GM18867 (cell line): ENCODE measurements around the gene HTR4.
"Not testable (repeated sequence)": the region's sequence is repeated elsewhere in the genome, so short reads cannot be mapped to it uniquely, and the experiment has no call there.

Experiments
- ATAC-seq: cut with Tn5 transposase; IDR thresholded peaks from one replicate; pipeline ENCODE4 v1.9.1; 2021; ENCODE audit warnings: mild to moderate bottlenecking, moderate library complexity; ENCODE audit not compliant: unreplicated experiment

HTR4 gene

GRCh38 chr5:148653836-148654781 lies at the start of gene HTR4:
Gene HTR4, minus strand, starts transcription at chr5:148654527. Its CDS starts 17,513 bp downstream, at chr5:148637014.
- no peak for ATAC-seq

- no peak for ATAC-seq
Observed at GRCh38 chr5:148702019-148702596, 47.8 kb upstream of the HTR4 start.

- no peak for ATAC-seq
Observed at GRCh38 chr5:148699028-148699427, 44.7 kb upstream of the HTR4 start.

DNA sequence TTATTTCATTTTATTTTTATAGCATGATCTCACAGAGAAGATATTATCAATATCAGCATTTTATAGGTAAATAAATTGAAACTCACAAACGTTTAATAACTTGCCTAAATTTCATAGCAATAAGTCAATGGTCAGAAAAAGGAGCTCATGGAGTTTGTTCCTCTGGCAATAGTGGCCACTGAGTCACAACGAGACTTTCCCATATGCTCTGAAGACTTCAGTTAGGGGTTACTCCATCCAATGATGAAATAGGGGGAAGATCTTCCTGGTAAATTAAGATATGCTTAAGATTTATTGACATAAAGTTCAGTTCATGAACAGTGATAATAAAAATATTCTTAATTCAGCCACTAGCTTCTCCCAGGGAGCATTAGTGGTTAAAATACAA lies 43.5 kb upstream of the HTR4 start:
- ATAC-seq = no peak

DNA sequence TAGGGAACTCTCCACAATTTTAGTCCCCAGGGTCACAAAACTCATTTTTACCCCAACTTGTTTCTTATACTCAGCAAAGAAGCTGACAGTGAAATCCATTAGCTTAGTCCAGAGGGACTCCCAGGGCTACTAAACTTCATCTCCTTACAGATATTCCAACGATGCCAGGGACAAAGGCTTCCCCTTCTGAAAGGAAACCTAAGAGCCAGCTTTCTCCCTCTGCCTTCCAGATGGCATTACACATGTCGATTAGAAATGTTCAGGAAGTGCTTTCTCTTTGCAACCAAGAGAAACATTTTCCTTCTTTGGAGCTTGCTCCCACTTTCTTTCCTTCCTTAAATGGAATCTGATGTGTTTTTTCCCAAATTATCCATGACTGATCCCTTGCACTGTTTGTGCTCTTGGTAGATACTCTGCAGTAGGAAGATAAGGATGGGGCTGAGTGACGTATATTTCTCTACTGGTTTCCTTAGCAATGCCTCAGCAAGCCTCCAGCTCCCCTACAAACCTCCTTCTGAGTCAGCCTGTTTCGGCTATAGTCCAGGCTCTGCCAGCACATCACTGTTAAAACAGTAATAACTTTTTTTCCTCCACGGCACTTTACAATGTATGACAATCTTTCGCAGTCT lies 43.0 kb upstream of the HTR4 start:
- ATAC-seq = no peak

DNA sequence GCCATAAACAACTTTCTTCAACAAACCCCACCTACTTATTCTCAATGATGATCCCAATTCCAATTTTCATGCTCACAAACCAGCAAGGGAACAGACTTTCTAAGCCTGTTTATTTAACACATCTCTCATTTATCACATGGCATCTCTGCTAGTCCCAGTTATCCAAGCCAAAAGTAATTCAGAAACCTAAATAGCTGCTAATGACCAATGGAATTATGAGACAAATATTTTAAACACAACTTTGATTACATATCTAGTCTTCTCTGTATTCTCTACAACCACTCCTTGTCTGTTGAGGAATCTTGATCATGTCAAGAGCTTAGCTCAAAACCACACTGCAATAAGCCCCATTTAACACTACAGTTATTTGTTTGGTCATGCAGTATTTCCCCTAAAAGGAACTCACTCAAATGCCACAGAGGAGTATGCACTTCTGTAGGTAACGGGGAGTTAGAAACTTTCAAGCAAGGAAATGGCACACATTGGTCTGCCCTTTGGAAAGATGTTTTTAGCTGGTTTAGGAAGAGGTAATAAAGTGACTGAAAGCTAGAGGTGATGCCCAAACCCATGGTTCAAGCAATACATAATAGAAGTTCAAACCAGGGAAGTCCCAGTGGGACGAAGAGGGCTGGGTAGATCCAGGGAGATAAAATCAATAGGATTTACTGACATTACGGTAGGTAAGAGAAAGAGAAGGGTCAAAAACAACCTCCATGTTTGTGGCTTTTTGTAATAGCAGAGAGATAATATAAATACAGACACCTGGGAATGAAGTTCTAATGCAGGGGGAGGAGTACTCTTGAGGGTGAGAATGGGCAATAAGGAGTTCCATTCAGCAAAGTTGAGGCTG lies 42.1 kb upstream of the HTR4 start:
- ATAC-seq = no peak

- ATAC-seq = no peak
Observed at GRCh38 chr5:148690945-148691344, 36.6 kb upstream of the HTR4 start.

- no peak for ATAC-seq
Observed at GRCh38 chr5:148688787-148689186, 34.5 kb upstream of the HTR4 start.

DNA sequence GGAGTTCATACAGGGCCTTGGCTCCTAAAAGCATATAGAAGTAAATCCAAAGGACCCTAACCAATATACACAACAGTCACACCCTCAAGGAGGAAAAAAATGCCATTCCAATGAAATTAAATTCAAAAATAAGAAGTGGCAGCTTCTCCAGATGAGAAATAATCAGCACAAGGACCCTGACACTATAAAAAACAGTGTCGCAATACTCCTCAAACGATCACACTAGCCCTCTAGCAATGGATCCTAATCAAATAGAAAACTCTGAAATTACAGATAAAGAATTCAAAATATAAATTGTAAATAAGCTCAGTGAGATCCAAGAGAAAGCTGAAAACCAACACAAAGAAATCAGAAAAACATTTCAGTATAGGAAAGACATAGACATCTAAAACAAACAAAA lies 33.5 kb upstream of the HTR4 start:
- no peak for ATAC-seq

GRCh38 chr5:148687427-148687826 lies 33.1 kb upstream of the HTR4 start:
- peak; percentile 99 for ATAC-seq

DNA sequence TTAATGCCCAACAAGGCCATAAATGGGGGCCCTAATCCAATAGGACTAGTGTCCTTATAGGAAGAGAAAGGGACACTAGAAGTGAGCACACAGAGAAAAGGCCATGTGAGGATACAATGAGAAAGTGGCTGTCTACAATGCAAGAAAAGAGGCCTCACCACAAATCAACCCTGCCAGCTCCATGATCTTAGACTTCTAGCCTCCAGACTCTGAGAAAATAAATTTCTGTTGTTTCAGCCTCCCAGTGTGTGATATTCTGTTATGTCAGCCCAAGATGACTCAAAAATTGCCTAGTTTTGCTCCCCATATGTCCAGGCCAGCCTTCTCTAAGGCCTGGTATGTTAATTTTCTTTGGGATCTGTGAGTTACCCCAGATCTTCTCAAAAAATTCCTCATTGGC lies 32.3 kb upstream of the HTR4 start:
- ATAC-seq = no peak

DNA sequence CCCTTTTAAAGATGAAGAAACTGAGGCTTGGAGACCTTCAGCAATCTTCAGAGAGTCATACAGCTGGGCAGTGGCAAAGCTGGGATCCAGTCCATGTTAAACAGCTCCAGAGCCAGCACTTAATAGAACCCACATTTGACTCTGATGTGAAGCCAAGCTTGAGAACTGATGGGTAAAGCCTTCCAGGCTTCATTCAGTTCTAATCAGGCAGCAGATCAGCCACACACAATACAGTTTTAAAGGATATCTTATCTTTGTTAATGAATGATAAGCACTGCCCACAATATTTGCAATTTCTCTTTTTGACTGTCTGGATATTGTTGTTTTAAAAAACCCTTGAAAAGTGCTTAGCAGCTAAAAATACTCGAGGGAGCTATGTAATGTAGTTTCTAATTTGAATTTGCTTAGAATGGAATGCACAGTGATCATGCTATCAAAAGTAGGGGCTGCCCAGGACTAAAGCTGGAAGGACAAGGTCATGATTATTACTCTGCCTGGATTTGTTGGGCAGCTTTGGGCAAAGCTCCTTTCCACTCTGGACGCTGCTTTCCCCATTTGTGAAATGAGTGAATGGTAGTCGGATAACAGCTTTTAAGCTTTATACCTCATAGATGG lies 31.3 kb upstream of the HTR4 start:
- no peak for ATAC-seq

GRCh38 chr5:148684528-148684927 lies 30.2 kb upstream of the HTR4 start:
- no peak for ATAC-seq

- ATAC-seq = no peak
Observed at GRCh38 chr5:148683651-148684050, 29.3 kb upstream of the HTR4 start.

GRCh38 chr5:148682058-148683026 lies 28.0 kb upstream of the HTR4 start:
- no peak for ATAC-seq

GRCh38 chr5:148681157-148682057 lies 27.1 kb upstream of the HTR4 start:
- no peak for ATAC-seq

DNA sequence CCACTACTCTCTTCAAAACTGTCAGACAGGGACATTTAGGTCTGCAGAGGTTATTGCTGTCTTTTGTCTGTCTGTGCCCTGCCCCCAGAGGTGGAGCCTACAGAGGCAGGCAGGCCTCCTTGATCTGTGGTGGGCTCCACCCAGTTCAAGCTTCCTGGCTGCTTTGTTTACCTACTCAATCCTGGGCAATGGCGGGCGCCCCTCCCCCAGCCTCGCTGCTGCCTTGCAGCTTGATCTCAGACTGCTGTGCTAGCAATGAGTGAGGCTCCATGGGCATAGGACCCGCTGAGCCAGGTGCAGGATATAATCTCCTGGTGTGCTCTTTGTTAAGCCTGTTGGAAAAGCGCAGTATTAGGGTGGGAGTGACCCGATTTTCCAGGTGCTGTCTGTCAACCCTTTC lies 19.4 kb upstream of the HTR4 start:
- not testable (repeated sequence) for ATAC-seq

DNA sequence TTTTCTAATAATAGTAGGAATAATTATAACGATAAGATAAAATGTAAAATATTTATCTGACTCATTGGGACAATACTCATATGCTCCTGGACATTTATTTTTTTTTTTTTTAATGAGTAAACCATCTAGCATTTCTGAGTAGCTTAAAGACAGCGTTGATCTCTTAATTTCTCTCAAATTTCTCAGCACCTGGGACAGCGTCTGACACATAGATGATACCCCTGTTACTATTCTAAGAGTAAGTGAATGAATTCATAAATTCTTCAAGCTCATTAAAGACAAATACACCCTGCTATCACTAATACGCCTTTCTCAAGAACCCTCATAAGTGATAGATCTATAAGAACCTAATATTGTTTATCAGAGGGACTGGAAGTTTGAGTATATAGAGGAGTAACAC lies 12.0 kb upstream of the HTR4 start:
- ATAC-seq = no peak
